Left renal cortex interstitium (tissue), 4 donors: ENCODE data around the gene ANKRD6. TPM values are rescaled to one million over a fixed set of nuclear protein-coding genes. Genes with fewer than 3 reads are reported as not detected.

Experiments used
- DNase-seq, 4 donors: peaks; one replicate each; pipeline ENCODE4 v3.0.0-alpha.2; 2013; ENCODE audit warnings: low read depth in 4 of 4, low spot score in 2 of 4, missing footprints in 1 of 4
- polyA plus RNA-seq, 4 donors: library from polyadenylated mRNA; unstranded; fragments of 120-200 nt; gene quantifications; one replicate each; pipeline ENCODE4 v1.2.1, GENCODE V29; 2013; ENCODE audit not compliant: insufficient read length in 4 of 4

The ANKRD6 gene
- polyA plus RNA-seq, 4 donors: 20.3 to 45.0 (median 30.3) TPM

DNA sequence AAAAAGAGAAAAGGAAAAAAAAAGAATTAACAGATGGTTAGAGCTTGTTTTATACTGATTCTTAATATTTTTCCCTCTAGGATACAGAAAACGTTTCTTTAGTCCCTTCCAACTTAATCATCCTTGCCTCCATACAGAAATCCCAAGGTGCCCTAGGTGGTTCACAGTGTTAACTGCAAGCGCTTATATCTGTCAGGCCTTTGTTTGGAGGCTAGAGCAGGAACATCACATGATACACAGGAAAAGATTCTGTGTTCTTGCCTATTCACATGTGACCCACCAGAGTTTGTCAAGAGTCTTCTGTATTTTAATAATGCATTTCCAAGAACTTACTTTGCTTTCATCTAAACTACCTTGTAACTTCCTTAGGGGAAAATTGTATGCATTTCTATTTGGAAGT is 31.3 kb downstream of the ANKRD6 start:
- no peak for DNase-seq

DNA sequence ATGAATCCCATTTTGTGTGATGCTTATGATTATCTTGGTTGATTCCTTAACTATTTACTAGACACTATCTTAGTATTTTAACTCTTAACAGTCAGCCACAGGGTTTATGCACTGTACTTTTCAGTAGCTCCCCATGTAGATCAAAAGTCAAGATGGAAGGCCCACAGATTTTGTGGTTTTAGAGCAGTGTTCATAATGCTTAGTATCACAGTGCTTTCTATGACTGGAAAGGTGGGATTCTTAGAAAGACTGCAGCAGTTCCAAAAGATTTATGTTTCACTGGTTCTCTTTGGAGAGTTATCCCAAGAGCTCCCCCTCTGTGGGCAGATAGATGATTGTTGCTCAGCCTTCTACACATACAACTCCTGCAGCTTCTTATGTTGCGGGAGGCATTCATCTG is 34.5 kb downstream of the ANKRD6 start:
- DNase-seq: no peak

DNA sequence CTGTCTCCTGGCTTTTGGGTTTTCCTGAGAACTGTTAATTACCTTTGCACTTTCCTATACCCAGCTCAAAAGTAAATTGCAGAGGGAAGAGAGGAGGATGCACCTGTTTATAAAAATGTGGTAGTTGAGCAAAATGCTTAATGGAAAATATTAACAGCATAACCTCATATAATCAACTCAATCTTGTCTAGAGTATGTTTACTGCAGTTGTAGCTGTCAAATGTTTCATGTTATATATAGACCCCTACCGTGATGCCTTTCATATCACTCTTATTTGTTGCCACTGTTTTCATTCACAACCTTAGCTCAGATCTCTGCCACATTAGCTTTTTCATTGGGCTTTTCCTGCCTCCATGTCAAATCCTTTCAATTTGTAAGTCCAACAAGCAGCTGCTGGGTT is 36.0 kb downstream of the ANKRD6 start:
- no peak for DNase-seq

DNA sequence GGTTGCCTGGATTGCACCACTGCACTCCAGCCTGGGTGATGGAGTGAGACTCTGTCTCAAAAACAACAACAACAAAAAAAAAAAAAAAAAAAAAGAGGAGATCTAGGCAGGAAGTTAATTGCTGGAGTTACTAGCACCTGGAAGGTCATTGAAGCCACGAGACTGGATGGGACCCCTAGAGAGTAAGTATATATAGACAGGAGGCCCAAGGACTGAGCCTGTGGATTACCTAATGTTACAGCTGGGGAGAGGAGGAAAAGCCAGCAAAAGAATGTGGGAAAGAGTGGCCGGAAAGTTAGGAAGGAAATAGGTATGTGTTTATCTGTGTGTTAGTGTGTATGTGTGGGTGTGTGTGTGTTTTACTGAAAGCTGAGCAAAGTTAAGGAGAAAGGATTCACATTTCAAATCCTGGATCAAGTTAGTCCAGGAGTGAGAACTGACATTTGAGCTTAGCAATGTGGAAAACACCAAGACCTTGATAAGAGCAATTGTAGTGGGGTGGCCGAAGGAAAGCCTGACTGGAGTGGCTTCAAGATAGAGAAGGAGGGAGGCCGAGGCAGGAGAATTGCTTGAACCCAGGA is 38.4 kb downstream of the ANKRD6 start:
- no peak for DNase-seq

DNA sequence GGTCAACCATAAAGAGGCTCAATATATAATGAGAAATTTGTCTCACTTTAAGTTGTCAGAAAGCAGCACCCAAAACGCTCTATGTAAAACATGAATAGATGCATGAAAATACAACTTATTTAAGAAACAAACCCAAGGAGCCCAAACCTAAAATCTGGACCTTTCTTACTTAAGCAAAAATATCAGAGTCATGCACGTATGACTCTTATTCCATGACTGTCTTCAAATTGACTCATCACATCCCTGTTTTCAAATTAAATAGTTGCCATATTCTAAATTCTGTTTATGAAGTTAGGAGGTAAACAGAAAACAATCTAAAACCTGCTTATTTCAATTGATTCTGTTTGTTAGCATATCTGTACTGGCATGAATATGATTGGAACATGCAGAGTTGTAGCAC is 42.1 kb downstream of the ANKRD6 start:
- no peak for DNase-seq

DNA sequence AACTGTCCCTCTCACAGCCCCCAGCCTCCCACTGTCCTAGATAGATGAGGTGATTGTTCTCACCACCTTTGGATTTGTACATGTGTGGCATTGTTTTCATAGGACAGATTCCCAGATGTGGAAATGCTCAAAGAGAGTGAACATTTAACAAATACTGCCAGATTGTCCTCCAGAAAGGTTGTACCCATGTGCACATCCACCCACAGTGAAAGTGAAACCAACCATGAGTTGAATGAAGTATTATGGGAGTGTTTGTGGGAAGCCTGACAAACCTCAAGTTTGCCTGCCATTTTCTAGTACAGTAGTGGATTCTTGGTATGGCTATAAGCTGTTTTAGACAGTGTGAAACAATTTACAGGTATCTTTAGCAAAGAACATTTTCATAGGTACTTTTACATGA is 42.7 kb downstream of the ANKRD6 start:
- DNase-seq: no peak

DNA sequence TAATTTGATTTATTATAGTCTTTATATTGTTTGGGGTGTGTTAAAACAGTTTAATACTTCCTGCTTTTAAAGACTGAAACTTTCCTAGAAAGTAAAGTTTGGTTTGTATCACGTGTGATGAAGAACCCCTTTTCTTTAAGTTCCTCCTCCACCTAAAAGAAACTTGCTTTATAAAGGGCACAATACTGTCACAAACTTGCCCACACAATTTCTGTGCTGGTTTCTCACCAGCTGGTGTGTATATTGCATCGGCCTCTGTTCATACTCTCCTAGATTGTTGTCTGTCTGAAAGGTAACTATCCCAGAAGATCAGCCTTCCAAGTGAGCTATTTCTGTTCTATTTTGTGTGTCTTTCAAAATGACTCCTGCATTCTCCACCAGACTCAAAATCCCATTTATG is 46.9 kb downstream of the ANKRD6 start:
- DNase-seq: no peak

DNA sequence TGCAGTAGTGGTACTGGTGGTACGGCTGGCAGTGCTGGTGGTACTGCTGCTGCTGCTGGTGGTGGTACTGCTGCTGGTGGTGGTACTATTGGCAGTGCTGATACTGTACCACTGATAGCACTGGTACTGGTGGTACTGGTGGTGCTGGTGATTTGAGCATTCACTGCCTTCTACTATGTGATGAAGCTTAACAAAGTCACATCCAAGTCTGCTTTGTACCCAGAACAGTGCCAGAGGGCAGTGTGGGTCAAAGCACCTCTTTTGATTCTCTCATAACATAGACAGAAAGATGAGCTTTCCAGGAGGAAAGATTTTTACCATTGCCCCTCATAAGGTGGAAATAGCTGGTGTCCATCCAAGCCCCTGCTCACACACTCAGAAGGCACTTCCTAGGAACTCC is 48.7 kb downstream of the ANKRD6 start:
- no peak for DNase-seq

DNA sequence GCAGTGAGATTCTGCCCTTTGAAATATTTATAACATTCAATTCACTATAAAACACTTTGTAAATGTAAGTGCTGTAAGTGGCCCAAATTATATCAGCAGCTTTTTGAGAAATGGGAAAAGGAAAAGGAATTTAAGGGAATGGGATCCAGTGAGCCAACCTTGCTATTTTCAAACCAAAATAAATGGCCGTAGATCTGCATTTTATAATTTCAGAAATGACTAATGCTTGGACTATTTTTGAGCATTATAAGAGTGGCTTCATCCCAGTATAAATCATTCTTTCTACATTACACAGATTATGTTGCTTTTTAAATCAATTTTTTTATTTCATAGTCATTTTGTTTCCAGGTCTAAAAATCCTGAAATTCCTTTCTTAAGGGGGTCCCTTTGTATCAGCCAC is 49.2 kb downstream of the ANKRD6 start:
- DNase-seq: no peak

DNA sequence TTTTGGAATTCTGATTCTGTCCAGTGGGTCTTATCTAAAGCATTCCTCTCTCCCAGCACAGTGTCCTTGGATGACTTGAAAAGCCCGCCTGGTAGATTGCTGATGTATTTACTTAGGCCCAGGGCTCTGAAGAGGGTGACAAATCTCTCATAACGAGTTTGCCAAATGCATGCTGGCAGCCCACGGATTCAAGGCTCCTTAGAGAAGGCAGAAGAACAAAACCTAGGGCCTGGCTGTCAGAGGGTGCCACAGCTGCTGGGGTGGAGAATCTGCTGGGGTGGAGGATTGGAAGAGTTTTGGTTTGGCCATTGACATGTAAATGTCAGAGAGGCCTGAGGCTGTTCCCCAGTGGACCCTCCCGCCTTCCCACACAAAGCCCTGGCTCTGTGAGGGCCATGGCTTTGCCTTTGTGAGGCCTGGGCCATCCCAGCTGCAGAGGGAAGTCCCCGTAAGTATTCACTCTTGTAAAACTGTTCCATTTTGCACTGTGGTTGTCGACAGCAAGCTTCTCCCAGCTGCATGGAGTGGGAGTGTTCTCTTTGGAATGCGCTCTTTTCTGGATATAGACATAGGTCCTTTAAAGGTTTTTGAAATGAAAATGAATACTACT is 50.3 kb downstream of the ANKRD6 start:
- no peak for DNase-seq

DNA sequence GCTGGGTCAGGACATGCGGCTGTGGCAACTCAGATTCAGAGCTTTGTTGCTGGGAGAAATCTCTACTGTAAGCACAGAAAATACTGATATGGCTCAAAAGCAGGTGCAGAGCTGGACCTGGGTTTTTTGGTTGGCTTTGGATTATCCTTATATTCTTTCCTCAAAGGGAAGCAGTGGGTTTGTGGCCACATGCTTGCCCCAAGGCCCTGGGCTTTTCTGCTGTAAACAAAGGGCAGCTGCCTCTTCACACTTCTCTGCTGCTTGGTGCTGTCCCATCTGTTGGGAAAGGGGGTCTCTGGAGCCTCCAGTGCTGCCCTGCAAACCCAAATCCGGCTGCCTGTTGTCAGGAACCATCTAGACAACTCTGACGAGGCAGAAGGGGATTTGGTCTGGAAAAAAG is 52.4 kb downstream of the ANKRD6 start:
- no peak for DNase-seq

DNA sequence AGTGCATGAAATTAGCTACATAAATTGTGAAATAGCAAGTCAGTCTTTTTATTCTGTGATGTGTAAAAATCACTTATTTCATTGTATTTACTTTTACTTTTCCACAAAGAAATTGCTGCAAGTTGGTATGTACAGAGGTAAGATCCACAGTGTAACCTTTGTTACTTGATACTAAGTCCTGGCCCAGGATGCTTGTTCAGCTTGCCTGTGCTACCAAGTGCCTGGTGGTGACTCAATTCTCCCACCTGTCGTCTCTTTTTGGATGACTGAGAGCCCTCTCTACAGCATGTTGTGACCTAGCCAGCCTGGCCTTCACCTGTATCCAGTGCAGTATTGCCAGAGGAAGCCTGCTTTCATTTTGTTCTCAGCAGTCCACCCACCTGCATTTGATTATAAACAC is 54.9 kb downstream of the ANKRD6 start:
- no peak for DNase-seq

DNA sequence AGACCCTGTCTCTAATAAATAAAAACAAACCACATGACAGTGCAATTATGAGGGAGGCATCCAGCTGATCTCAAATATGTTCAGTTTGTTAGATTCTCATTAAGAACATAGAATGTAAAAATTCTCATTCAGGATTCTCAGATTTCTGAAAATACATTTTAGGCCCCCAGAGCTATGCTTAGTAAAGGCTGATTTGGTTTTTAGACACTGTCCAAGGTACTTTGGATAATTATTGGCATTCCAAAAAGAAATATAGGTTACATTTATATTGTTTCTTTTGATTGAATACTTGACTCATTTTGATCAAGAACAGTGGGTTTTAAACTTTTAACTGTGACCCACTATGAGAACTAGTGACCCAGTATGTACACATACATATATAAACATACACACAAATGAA is 55.5 kb downstream of the ANKRD6 start:
- no peak for DNase-seq

DNA sequence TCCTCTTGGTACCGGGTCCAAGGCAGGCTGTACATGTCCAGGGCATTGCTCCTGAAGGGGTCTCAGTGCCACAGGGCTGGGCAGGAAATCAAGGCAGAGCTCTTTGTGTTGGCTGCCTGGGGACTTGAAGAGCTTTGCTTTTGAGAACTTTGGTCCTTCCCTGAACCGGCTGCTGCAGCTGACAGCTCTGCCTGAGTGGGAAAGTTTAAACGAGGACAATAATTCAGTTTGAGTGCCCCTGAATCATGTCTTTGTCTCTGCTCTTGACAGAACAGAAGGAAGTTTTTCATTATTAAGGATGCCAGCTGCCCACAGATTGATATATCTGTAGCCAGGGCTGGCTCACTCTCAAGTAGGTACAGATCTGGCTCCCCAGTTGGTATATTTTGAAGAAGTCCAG is 56.1 kb downstream of the ANKRD6 start:
- no peak for DNase-seq

DNA sequence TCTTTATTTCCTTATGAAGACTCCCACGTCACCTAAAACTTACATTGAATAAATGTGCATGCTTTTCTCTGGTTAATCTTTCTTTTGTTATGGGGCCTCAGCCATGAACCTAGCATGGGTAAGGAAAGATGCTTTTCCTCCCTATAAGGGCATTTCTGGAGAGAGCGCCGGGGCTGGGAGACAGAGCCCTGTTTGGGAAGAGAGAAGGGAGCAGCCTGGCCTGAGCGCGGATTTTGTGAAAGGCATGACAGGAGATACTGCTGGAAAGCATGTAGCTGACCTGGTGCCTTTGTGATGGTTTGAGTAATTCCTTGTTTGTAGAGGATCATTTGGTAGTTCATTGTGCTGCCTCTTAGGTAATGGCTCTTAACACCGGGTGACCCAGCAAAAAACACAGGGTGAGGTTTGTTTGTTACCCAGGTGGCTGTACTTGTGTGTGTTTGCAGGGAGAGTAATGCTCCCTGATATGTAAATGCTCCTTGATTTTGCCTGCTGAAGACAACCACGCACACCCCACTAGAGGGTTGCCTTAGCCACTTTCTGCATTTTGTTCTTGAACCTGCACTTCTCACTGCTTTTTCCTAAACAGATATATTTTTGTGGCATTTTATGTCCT is 59.2 kb downstream of the ANKRD6 start:
- no peak for DNase-seq

DNA sequence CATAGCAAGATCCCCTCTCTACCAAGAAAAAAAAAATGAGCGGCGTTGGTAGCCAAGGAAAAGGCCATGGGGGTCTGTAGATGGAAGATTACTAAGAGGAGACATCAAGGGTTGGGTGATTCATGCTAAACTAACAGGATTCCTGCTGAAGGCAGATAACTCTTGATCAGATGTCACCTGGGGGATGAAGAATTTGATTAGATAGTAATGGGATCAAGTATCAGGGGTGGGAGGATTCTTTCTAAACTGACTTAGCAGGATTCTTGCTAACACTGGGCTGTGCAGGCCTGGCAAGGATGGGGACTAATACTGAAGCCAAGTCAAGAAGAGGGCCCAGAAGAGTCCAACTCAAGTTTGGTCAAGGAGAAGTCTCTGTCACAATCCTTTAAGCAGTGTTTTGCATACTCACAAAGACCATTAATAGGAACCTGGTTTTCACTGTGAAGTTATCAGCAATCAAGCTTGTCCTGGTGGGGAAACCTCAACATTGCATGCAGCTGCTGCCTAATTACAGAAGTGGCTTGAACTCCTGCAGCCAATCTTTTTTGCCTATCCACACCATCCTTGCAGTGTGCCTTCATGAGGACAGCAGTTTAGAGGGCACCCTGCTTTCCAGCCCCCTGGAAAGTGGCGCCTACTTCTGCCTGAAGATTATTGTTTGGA is 61.3 kb downstream of the ANKRD6 start:
- no peak for DNase-seq

DNA sequence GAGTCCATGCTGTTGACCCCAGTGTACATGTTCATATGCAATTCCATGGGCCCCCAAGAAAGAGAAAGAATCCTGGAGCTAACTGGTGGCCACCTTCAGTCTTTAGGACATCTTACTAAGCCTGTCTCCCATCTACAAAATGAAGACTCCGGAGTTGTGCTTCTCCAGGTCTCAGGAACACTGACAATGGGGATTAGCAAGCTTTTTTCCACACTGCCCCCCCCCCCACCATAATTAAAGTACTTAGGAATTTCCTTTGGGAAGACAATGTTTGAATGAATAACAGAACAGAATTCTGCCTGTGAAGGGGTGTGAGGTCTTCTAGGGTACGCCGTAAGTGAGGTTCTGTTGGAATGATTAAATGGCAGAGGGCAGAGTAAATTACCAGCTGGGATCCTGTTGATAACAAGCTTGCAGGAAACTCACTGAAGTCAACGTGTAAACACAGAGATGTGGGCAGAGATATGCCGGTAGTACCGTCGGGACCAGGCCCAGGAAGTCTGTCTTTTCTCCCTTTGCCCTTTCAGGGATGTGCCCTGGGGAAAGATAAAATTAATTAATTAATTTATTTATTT is 63.1 kb downstream of the ANKRD6 start:
- no peak for DNase-seq

DNA sequence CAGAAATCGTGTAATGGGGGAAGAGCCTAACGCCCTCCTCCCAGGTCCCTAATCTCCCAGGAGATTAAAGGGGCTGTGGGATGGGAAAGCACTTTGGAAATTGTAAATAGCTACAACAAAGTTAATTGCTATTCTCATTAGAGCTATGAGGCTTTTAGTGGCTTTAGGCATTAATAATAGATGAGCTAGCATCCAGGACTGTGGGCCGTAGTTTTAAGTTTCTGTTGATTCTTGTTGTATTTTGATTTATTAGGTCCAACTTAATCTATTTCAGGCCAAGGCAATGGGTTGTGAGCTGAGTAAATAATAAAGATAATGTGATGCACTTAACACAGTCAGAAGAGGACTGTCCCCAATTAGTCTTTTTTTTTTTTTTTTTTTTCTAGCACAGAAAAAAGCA is 67.7 kb downstream of the ANKRD6 start:
- no peak for DNase-seq

DNA sequence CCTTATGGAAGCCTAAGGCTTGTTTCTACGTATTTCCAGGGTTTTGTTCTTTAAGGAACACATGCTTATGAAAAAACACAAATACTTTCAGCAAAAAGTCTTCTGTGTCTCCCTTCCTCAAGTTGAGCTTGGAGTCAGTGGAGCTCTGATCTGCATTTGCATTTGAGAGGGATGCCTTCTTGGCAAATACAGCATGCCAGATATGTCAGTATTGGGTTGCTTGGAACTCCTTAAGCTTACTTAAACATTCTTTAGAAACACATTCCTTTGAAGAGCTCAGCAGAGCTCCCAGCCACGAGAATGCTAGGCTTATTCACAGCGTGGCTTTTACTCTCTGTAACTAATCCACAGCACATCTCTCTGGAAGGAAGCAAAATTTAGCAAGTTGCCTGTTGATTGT is 68.3 kb downstream of the ANKRD6 start:
- no peak for DNase-seq

DNA sequence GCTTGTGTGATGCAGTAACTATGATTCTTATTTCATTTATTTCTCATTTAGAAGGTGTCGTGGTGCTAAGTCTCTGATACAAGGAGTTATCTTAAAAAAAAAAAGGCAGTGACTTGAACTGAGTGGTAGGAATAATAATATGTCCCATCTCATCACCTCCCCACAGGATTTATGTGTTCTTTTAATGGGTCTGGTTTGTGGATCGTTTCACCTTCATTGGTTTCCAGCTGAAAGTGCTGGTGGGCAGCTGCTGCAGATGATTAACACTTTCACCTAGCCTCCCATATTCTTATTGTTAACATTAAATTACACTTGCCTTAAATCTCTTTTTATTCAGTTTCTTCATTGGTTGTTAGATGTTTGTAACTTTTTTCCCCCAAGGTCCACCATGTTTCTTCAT is 68.8 kb downstream of the ANKRD6 start:
- DNase-seq: no peak

DNA sequence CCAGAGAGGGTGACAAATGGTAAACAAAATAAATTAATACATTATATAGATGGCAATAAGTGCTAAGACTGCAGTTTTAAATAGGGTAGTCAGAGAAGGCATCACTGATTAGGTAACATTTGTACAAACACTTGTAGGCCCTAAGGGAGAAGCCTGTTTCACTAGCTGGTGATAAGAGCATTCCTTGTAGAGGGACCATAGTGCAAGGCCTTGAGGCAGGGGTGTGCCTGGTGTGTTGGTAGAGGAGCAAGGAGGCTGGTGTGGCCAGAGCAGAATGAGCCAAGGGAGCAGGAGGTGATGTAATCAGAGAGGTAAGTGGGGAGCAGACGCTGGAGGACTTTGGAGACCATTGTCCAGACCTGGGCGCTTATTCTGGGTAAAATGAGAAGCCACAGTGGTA is 70.7 kb downstream of the ANKRD6 start:
- no peak for DNase-seq

DNA sequence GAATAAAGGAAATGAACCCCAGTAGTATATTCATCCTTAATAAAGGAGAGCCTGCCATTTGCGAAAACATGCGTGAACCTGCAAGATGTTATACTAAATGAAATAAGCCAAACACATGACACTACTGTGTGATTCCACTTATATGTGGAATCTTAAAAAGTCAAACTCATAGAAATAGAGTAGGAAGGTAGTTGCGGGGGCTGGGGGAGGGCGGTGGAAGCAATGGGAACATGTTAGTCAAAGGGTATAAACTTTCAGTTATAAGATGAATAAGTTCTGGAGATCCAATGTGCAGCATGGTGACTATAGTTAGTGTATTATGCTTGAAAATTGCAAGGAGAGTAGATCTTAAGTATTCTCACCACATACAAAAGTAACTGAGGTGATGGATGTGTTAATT is 72.9 kb downstream of the ANKRD6 start:
- DNase-seq: no peak
